ENCODE measurements around the gene CABP2.
"Not testable (repeated sequence)": the region's sequence is repeated elsewhere in the genome, so short reads cannot be mapped to it uniquely, and the experiment has no call there.

CABP2 gene

DNA sequence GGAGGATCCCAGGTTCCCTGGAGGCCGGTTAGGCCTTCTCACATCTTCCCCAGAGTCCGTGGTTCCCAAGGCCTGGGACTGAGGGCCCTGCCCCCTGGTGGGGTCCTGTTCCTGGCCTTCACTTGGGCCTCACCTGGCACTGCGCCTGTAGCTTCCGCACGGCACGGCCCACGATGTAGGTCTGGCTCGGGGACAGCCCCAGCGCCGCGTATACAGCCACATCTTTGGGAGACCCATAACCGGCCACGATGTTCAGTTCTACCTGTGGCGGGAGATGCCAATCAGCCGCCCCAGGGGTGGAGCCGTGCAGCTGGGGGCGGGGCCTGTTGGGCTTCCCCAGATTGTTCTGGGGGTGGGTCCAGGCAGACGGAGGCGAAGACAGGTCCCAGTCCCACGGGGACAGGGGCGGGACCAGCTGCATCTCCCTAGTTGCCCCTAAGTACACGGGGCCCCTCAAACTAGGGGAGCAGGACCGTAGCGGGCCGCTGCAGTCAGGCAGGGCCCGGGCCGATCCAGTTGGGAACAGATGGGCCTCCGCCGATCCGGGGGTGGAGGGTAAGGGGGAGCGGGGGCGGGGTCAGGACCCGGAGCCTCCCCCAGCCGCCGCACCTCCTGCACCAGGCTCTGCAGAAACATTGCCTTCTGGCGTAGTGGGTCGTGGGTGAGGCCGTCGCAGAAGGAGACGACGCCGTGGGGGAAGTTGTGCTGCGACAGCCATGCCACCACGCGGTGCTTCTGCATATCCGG is 30.3 kb downstream of the CABP2 start:
- DNase-seq, result no peak

GRCh38 chr11:67492069-67492727 is 31.0 kb downstream of the CABP2 start:
- DNase-seq, result no peak

GRCh38 chr11:67491276-67492068 is 31.8 kb downstream of the CABP2 start:
- DNase-seq, result no peak

- no peak for DNase-seq
Observed at GRCh38 chr11:67490727-67491065, 32.5 kb downstream of the CABP2 start.

GRCh38 chr11:67489885-67490726 is 33.1 kb downstream of the CABP2 start:
- no peak for DNase-seq

GRCh38 chr11:67489203-67489884 is 33.9 kb downstream of the CABP2 start:
- no peak for DNase-seq

- no peak for DNase-seq
Observed at GRCh38 chr11:67486481-67487195, 36.6 kb downstream of the CABP2 start.

DNA sequence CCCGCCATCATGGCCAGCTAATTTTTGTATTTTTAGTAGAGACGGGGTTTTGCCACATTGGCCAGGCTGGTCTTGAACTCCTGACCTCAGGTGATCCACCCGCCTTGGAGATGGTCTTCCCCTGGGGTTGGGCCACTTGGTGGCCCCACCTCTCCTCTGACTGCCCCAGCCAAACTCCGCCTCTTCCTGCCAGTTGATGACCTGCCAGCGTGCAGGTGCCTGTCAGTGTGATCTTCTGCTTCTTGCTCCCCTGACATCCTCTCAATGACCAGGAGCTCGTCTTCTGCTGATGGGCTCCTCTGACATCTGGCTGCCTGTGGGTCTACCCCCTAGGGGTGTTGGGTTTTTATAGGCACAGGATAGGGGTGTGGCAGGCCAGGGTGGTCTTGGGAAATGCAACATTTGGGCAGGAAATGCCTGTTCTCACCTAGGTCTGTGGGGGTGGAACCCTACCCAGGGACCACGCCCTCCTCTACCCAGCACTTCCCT is 37.3 kb downstream of the CABP2 start:
- DNase-seq, result not testable (repeated sequence)

GRCh38 chr11:67484847-67485311 is 38.4 kb downstream of the CABP2 start:
- no peak for DNase-seq

- DNase-seq, result no peak
Observed at GRCh38 chr11:67483831-67484665, 39.2 kb downstream of the CABP2 start.

DNA sequence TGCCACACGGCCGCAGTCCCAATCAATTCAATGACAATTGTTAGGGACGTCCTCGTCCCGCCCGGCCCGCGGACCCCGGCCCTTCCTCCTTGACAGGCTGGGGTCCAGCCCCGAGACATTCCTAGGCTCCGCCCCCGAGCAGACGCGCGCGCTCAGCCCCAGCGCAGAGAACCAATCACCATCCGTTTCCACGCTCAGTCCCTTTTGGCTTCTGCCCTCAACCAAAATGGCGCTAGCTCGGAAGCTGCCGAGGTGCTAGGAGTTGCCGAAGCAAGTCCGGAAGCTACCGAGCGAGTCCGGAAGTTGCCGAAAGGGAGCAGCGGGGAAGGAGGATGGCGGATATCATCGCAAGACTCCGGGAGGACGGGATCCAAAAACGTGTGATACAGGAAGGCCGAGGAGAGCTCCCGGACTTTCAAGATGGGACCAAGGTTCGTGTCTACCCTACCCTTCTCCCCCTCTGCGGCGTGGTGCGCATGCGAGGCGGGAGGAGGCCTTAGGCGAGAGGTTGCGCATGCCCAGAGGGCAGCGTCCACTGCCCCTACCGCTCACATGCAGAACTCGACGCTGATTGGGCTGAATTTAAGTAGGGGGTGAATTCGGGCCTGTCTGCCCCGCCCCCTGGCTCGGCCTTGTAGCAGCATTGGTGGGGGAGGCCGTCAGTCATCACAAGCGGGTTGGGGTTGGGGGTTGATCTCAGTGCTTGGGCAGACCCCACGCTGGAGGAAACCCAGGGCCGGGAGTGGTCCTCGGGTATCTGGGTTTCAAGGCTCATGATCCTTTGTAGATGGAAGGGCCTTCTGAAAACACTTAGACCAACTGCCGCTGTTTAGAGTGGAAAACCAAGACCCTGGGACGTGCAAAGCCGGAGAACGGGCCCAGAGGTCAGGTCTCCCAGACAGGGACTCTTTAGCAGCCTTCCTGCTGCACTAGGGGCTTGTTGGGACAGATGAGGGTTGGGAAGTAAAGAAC is 40.1 kb downstream of the CABP2 start, which contains the start of gene AIP:
Gene AIP, plus strand, starts transcription at position 200 of the 972 bp plus-strand sequence. Its CDS starts 133 bp downstream, at position 333.
- DNase-seq, result peak; percentile 98

DNA sequence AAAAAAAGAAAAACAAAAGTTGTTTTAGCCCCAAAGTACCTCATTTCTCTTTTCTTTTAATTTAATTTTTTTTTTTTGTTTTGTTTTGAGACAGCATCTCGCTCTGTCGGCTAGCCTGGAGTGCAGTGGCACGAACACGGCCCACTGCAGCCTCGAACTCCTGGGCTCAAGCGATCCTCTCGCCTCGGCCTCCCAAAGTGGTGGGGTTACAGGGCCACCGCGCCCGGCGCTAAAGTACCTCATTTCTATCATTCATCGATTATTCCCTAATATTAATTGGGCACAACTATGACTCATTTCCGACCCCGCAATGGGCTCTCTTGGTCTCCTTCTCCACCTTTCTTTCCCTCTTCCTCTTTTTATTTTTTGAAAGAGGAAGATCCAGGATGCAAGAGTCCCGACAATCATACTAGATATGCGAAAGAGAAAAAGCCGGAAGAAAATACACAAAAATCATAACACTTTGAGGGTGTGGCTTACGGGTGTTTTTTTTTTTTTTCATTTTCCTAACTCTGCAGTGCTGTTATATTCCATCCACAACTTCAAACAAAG is 40.9 kb downstream of the CABP2 start:
- DNase-seq, result no peak

GRCh38 chr11:67477344-67478050 is 45.7 kb downstream of the CABP2 start:
- not testable (repeated sequence) for DNase-seq

DNA sequence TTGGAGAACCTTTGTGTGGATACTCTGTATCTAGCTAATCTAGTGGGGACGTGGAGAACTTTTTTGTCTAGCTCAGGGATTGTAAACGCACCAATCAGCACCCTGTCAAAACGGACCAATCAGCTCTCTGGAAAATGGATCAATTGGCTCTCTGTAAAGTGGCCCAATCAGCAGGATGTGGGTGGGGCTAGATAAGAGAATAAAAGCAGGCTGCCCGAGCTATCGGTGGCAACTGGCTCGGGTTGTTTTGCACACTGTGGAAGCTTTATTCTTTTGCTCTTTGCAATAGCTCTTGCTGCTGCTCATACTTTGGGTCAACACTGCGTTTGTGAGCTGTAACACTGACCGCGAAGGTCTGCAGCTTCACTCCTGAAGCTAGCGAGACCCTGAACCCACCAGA is 46.6 kb downstream of the CABP2 start:
- not testable (repeated sequence) for DNase-seq

DNA sequence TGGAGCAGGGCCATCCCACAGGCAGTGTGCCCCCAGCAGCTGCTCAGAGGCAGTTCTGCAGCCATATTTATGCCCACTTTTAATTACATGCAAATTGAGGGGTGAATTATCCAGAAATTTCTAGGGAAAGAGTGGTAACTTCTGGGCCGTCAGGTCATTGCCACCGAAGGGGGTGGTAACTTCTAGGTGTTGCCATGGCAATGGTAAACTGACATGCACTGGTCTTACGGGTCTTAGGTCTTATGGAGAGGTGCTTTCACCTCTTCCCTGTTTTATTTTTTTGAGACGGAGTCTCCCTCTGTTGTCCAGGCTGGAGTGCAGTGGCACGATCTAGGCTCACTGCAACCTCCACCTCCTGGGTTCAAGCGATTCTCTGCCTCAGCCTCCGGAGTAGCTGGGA is 50.4 kb downstream of the CABP2 start:
- no peak for DNase-seq

- no peak for DNase-seq
Observed at GRCh38 chr11:67470337-67471002, 52.8 kb downstream of the CABP2 start.

DNA sequence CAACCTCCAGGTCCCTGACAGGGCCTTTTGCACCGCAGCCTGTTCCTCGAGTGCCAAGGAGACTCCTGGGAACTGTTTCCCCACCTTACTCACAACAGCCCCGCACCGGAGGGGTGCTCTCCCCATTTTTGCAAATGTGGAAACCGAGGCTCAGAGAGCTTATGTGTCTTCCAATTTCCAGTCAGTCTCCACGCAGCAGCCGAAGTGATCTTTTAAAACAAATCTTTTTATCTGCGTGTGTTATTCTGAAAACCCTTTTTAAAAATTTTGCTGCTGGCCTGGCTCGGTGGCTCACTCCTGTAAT is 53.8 kb downstream of the CABP2 start:
- DNase-seq, result no peak

All from NCI-H526 treated with DMSO at 0.1 percent for 48 hours (cell line).